ENCODE measurements around the gene CFAP54. TPM values are rescaled to one million over a fixed set of nuclear protein-coding genes. Genes with fewer than 3 reads are reported as not detected.

Gene CFAP54
- total RNA-seq, 1 donor from 2014 or later, result 8.9 TPM

DNA sequence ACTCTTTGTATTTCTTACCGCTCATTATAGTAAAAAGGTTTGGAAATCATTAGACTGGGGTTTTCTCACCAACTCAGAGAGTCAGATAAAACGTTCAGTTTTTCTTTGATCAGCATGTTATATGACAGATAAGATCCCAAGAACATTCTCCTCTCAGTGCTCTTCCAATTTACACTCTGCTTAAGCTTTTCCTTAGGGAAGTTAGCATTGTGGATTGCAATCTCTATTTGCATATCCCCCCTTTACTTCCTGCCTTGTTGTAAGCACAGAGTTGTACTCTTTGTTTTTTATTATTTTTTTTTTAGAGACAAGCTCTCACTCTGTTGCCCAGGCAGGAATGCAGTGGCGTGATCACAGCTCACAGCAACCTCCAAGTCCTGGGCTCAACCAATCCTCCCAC is 11.4 kb upstream of the CFAP54 start:
- Mint-ChIP-seq H3K9me3 (no peaks in the 10 kb centered on the region), H3K27me3 (no peaks in the 10 kb centered on the region), H3K36me3 (no peaks in the 10 kb centered on the region), H3K4me1 (ENCODE audit: unreplicated experiment) (no peaks in the 10 kb centered on the region), H3K27ac (no peak overlapping the region), H3K4me3 (no peak overlapping the region)
- TF ChIP-seq, protein P1, sequence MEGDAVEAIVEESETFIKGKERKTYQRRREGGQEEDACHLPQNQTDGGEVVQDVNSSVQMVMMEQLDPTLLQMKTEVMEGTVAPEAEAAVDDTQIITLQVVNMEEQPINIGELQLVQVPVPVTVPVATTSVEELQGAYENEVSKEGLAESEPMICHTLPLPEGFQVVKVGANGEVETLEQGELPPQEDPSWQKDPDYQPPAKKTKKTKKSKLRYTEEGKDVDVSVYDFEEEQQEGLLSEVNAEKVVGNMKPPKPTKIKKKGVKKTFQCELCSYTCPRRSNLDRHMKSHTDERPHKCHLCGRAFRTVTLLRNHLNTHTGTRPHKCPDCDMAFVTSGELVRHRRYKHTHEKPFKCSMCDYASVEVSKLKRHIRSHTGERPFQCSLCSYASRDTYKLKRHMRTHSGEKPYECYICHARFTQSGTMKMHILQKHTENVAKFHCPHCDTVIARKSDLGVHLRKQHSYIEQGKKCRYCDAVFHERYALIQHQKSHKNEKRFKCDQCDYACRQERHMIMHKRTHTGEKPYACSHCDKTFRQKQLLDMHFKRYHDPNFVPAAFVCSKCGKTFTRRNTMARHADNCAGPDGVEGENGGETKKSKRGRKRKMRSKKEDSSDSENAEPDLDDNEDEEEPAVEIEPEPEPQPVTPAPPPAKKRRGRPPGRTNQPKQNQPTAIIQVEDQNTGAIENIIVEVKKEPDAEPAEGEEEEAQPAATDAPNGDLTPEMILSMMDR (conservative IDR thresholded peaks at IDR 0.05), result no peak
- no peak for DNase-seq (ENCODE audit: extremely low spot score, unreplicated experiment)

DNA sequence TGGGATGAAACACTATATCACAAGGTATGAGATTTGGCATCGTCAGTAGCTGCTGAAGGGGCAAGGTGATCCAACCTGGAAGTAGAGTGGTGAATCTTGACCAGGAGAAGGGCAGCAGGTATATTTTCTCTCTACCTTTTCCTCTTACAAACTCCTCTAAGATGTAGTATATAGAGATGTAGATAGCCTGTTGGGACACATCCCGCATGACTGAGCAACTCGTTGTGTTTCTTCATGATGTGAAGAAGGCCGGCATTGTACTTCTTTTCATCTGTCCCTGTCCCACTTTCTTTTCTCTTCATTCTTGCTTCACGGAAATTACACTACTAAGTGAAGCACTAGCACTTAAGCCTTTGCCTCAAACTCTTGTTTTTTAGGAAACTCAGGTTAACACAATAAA is 7.3 kb upstream of the CFAP54 start:
- TF ChIP-seq, protein P1 (conservative IDR thresholded peaks at IDR 0.05), result no peak
- no peak overlapping the region for H3K27ac Mint-ChIP-seq
- no peaks in the 10 kb centered on the region for H3K27me3 Mint-ChIP-seq
- no peak overlapping the region for H3K4me3 Mint-ChIP-seq
- H3K36me3 Mint-ChIP-seq, result no peaks in the 10 kb centered on the region
- DNase-seq (ENCODE audit: extremely low spot score, unreplicated experiment), result no peak
- no peaks in the 10 kb centered on the region for H3K9me3 Mint-ChIP-seq
- H3K4me1 Mint-ChIP-seq (ENCODE audit: unreplicated experiment), result no peaks in the 10 kb centered on the region

DNA sequence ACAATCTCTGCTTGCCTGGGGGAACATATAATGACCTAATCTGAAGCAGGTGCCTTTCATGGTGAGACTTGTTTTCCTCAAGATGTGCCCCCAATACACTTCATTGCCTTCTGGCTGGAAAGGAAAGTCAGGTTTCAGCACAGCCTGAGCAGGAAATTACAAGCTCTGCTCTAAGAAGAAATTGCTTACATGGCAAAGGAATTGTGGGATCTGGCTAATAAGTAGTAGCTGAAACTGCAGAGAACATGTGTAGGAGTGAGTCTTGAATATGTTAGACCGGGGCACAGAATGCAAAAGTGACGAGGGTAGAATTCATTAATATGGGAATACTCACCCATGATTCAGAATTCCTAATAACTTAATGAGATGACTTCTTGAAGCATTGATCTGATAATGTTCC is 6.3 kb upstream of the CFAP54 start:
- no peaks in the 10 kb centered on the region for H3K9me3 Mint-ChIP-seq
- H3K4me1 Mint-ChIP-seq (ENCODE audit: unreplicated experiment), result no peaks in the 10 kb centered on the region
- TF ChIP-seq, protein P1 (conservative IDR thresholded peaks at IDR 0.05), result no peak
- no peak overlapping the region for H3K27ac Mint-ChIP-seq
- H3K36me3 Mint-ChIP-seq, result no peaks in the 10 kb centered on the region
- DNase-seq (ENCODE audit: extremely low spot score, unreplicated experiment), result no peak
- no peaks in the 10 kb centered on the region for H3K27me3 Mint-ChIP-seq
- no peak overlapping the region for H3K4me3 Mint-ChIP-seq

DNA sequence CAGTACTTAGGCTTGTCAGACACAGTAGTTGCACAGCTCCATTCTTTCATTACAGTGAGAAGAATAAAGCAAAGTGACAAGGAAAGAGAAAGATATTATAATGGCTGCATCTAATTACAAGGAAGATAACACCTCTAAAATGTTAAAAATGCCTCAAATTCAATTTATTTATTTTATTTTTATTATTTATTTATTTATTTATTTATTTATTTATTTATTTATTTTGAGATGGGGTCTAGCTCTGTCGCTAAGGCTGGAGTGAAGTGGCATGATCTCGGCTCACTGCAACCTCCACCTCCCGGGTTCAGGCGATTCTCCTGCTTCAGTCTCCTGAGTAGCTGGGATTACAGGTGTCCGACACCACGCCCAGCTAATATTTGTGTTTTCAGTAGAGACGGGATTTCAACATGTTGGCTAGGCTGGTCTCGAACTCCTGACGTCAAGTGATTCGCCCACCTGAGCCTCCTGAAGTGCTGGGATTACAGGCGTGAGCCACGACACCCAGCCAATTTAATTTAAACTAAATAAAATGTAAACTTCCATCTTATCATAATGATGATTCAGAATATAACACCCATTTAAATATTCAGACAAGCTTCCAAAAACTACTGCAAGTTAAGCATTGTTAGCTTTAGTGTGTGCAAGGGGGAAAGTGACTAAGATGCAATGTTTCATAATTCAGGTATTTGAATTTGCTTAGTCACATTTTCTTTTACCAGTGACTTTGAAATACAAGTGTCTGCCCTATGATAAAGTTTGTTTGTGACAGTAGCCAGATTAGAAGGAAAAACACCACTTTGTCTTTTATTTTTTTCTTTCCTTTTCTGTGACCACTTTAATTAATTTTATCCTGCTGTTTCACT is 2.4 kb upstream of the CFAP54 start:
- H3K27ac Mint-ChIP-seq, result no peak overlapping the region
- no peaks in the 10 kb centered on the region for H3K9me3 Mint-ChIP-seq
- no peak for DNase-seq (ENCODE audit: extremely low spot score, unreplicated experiment)
- H3K4me1 Mint-ChIP-seq (ENCODE audit: unreplicated experiment), result peaks cover 5% of the 10 kb centered on the region
- TF ChIP-seq, protein P1 (conservative IDR thresholded peaks at IDR 0.05), result no peak
- peaks cover under 1% of the 10 kb centered on the region for H3K36me3 Mint-ChIP-seq
- peaks cover 7% of the 10 kb centered on the region for H3K27me3 Mint-ChIP-seq
- H3K4me3 Mint-ChIP-seq, result no peak overlapping the region

DNA sequence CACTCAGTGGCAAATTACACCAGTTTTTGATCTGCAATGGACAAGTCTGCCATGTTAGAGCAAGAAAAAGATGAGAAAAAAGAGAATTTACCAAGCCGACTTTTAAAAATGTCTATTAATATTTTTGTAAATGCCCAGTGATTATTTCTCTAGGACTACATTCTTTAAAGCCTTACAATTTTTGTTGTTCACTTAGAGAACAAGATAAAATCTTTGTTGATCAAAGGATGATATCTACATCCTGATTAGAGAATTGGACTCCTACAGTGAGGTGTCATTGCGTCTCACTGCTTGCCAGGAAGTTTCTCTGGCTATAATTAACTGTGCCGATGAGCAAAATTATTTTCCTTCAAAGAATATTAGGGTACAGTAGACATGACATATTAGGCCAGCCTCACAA is 1.7 kb upstream of the CFAP54 start:
- TF ChIP-seq, protein P1 (conservative IDR thresholded peaks at IDR 0.05), result no peak
- H3K27ac Mint-ChIP-seq, result no peak overlapping the region

More for the DNA sequence above, 1.7 kb upstream of the CFAP54 start:
- H3K36me3 Mint-ChIP-seq, result peaks cover 3% of the 10 kb centered on the region
- H3K27me3 Mint-ChIP-seq, result peaks cover 7% of the 10 kb centered on the region
- peaks cover 5% of the 10 kb centered on the region for H3K4me1 Mint-ChIP-seq (ENCODE audit: unreplicated experiment)
- H3K4me3 Mint-ChIP-seq, result no peak overlapping the region
- no peak for DNase-seq (ENCODE audit: extremely low spot score, unreplicated experiment)
- no peaks in the 10 kb centered on the region for H3K9me3 Mint-ChIP-seq
